Right atrium auricular region (tissue), 2 donors: Measurements from ENCODE around the gene SSC5D. TPM values are rescaled to one million over a fixed set of nuclear protein-coding genes. Genes with fewer than 3 reads are reported as not detected.
A peak's percentile ranks its signal among the peaks of the same experiment; 100 is the strongest.

ENCODE experiments used
- DNase-seq: peaks from one replicate; pipeline ENCODE4 v3.0.0-alpha.2; 2019; ENCODE audit warnings: low spot score
- H3K27ac ChIP-seq, 2 donors: fragments of 200-600 bp; sonication (generic); 1 replicate in 1 of 2; 2 replicates in 1 of 2; pipeline ENCODE4 v1.5.1; 2016 to 2019
- H3K27me3 ChIP-seq, 2 donors: fragments of 200-600 bp; sonication (generic); one replicate each; pipeline versions ENCODE4 v1.5.1 to v1.6.0; 2017 to 2019
- H3K36me3 ChIP-seq: fragments of 200-600 bp; sonication (generic); one replicate; pipeline ENCODE4 v1.5.1; 2016
- H3K4me1 ChIP-seq, 2 donors: fragments of 200-600 bp; sonication (generic); one replicate each; pipeline versions ENCODE4 v1.5.1 to v1.6.0; 2017 to 2019
- H3K4me3 ChIP-seq, 2 donors: fragments of 200-600 bp; sonication (generic); 1 replicate in 1 of 2; 2 replicates in 1 of 2; pipeline ENCODE4 v1.5.1; 2017 to 2019; ENCODE audit warnings: mild to moderate bottlenecking in 1 of 2, moderate library complexity in 1 of 2
- H3K9me3 ChIP-seq, 2 donors: fragments of 200-600 bp; sonication (generic); one replicate each; pipeline ENCODE4 v1.5.1; 2019
- total RNA-seq, 2 donors: library from RNA; depleted of rRNA; stranded (reverse); fragments of >200 nt; gene quantifications; one replicate each; pipeline ENCODE4 v1.1.0, GENCODE V29; 2016
- TF ChIP-seq, protein P1 (sequence below), 2 donors: fragments of 200-600 bp; sonication (generic); IDR thresholded peaks; one replicate each; pipeline ENCODE4 v1.5.1; 2019; ENCODE audit warnings: antibody characterized with exemption in 2 of 2

Gene SSC5D
- total RNA-seq, 2 donors from 2014 or later: 3.3 to 6.7 TPM

- H3K36me3 ChIP-seq: no peaks in the 10 kb centered on the region
- TF ChIP-seq, protein P1, sequence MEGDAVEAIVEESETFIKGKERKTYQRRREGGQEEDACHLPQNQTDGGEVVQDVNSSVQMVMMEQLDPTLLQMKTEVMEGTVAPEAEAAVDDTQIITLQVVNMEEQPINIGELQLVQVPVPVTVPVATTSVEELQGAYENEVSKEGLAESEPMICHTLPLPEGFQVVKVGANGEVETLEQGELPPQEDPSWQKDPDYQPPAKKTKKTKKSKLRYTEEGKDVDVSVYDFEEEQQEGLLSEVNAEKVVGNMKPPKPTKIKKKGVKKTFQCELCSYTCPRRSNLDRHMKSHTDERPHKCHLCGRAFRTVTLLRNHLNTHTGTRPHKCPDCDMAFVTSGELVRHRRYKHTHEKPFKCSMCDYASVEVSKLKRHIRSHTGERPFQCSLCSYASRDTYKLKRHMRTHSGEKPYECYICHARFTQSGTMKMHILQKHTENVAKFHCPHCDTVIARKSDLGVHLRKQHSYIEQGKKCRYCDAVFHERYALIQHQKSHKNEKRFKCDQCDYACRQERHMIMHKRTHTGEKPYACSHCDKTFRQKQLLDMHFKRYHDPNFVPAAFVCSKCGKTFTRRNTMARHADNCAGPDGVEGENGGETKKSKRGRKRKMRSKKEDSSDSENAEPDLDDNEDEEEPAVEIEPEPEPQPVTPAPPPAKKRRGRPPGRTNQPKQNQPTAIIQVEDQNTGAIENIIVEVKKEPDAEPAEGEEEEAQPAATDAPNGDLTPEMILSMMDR (IDR thresholded peaks at IDR 0.05): no peak
- peaks cover 0 to 25% of the 10 kb centered on the region in 2 donors for H3K4me1 ChIP-seq
- H3K4me3 ChIP-seq: no peak overlapping the region
- no peaks in the 10 kb centered on the region for H3K27me3 ChIP-seq
- no peak overlapping the region for H3K27ac ChIP-seq
- DNase-seq: no peak
- no peaks in the 10 kb centered on the region for H3K9me3 ChIP-seq
These were observed 22.6 kb upstream of the SSC5D start for GRCh38 chr19:55465460-55466240.

- H3K4me1 ChIP-seq: peaks cover 0 to 19% of the 10 kb centered on the region in 2 donors
- H3K9me3 ChIP-seq: no peaks in the 10 kb centered on the region
- TF ChIP-seq, protein P1 (IDR thresholded peaks at IDR 0.05): no peak
- no peaks in the 10 kb centered on the region for H3K36me3 ChIP-seq
- no peaks in the 10 kb centered on the region for H3K27me3 ChIP-seq
- H3K4me3 ChIP-seq: no peak overlapping the region
- DNase-seq: no peak
- no peak overlapping the region for H3K27ac ChIP-seq
These were observed 22.0 kb upstream of the SSC5D start for GRCh38 chr19:55466241-55466614.

- no peaks in the 10 kb centered on the region for H3K27me3 ChIP-seq
- peaks cover 0 to 12% of the 10 kb centered on the region in 2 donors for H3K4me1 ChIP-seq
- H3K27ac ChIP-seq: no peak overlapping the region
- no peaks in the 10 kb centered on the region for H3K36me3 ChIP-seq
- peak; percentile 81 for DNase-seq
- TF ChIP-seq, protein P1 (IDR thresholded peaks at IDR 0.05): peak; percentile 96 to 99
- no peak overlapping the region for H3K4me3 ChIP-seq
- no peaks in the 10 kb centered on the region for H3K9me3 ChIP-seq
These were observed 20.8 kb upstream of the SSC5D start for GRCh38 chr19:55467236-55468053.

- no peak for DNase-seq
- no peak overlapping the region for H3K27ac ChIP-seq
These were observed 20.2 kb upstream of the SSC5D start for GRCh38 chr19:55468054-55468393.

DNA sequence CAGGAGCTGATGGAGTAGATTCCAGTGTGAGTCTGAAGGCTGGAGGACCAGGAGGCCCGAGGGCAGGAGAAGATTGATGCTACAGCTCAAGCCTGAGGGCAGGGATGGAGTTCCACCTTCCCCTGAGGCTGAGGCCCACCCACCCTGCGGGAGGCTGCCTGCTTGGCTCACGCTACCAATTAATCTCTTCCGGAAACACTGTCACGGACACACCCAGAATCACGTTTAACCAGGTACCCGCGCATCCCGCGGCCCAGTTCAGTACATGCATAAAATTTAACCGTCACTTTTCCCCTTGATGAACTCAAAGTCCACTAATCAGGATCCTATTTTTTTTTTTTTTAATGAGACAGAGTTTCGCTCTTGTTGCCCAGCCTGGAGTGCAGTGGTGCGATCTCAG lies 17.0 kb upstream of the SSC5D start:
- no peaks in the 10 kb centered on the region for H3K27me3 ChIP-seq
- TF ChIP-seq, protein P1 (IDR thresholded peaks at IDR 0.05): no peak
- no peaks in the 10 kb centered on the region for H3K36me3 ChIP-seq
- H3K9me3 ChIP-seq: no peaks in the 10 kb centered on the region
- no peak overlapping the region for H3K27ac ChIP-seq
- no peak overlapping the region for H3K4me3 ChIP-seq
- H3K4me1 ChIP-seq: peaks cover 0 to 15% of the 10 kb centered on the region in 2 donors
- no peak for DNase-seq

More at GRCh38 chr19:55468054-55468393, 20.2 kb upstream of the SSC5D start:
- TF ChIP-seq, protein P1 (IDR thresholded peaks at IDR 0.05): no peak
- no peaks in the 10 kb centered on the region for H3K27me3 ChIP-seq
- no peaks in the 10 kb centered on the region for H3K36me3 ChIP-seq
- no peak overlapping the region for H3K4me3 ChIP-seq
- no peaks in the 10 kb centered on the region for H3K9me3 ChIP-seq
- peaks cover 0 to 9% of the 10 kb centered on the region in 2 donors for H3K4me1 ChIP-seq
